GM12891 (cell line): ENCODE measurements around the gene INHBE.

ENCODE experiments used
- PAX5 ChIP-seq: IDR thresholded peaks from 2 replicates; pipeline ENCODE4 v1.6.1; 2011; ENCODE audit warnings: low read length, moderate library complexity, mild to moderate bottlenecking; ENCODE audit not compliant: insufficient read depth, severe bottlenecking
- POLR2A ChIP-seq: IDR thresholded peaks from 2 replicates; pipeline ENCODE4 v1.6.1; 2011; ENCODE audit warnings: low read depth, low read length, control low read depth

GRCh38 chr12:57479376-57480115 is 24.4 kb downstream of the INHBE start, which contains the start of gene ARHGAP9:
- TF ChIP-seq POLR2A (peak; percentile 49; the same call in 1 of the 2 replicates), PAX5 (no peak)
